Vagina (tissue), 2 donors: ENCODE data around the gene RIN3. TPM values are rescaled to one million over a fixed set of nuclear protein-coding genes. Genes with fewer than 3 reads are reported as not detected.

Source experiments
- DNase-seq, 2 donors: peaks; one replicate each; pipeline ENCODE4 v3.0.0-alpha.2; 2017; ENCODE audit errors: extremely low spot score in 2 of 2
- H3K27ac ChIP-seq: fragments of 200-600 bp; sonication (generic); one replicate; pipeline ENCODE4 v1.5.1; 2019
- H3K27me3 ChIP-seq: fragments of 200-600 bp; sonication (generic); one replicate; pipeline ENCODE4 v1.5.1; 2019
- H3K36me3 ChIP-seq, 2 donors: fragments of 200-600 bp; sonication (generic); one replicate each; pipeline ENCODE4 v1.5.1; 2017 to 2019
- H3K4me1 ChIP-seq: fragments of 200-600 bp; sonication (generic); one replicate; pipeline ENCODE4 v1.5.1; 2019
- H3K4me3 ChIP-seq, 2 donors: fragments of 200-600 bp; sonication (generic); 1 replicate in 1 of 2; 2 replicates in 1 of 2; pipeline ENCODE4 v1.5.1; 2016 to 2019
- H3K9me3 ChIP-seq: fragments of 200-600 bp; sonication (generic); one replicate; pipeline ENCODE4 v1.5.1; 2019
- POLR2A ChIP-seq, 2 donors: fragments of 450-650 bp; IDR thresholded peaks; one replicate each; pipeline ENCODE4 v1.6.1; 2017; ENCODE audit warnings: antibody characterized with exemption in 2 of 2, mild to moderate bottlenecking in 2 of 2, moderate library complexity in 2 of 2
- POLR2AphosphoS5 ChIP-seq, 2 donors: sonication (generic); formaldehyde crosslinking; IDR thresholded peaks; one replicate each; pipeline ENCODE4 v1.9.0; 2017; ENCODE audit warnings: antibody characterized with exemption in 2 of 2, mild to moderate bottlenecking in 2 of 2, low read depth in 1 of 2; ENCODE audit not compliant: insufficient read depth in 1 of 2
- intact Hi-C: fragments of 100-400 bp; cut with DNase I; formaldehyde crosslinking; loops from one replicate; pipeline ENCODE4 v1.15.1; 2023
- total RNA-seq: library from RNA; depleted of rRNA; stranded (reverse); fragments of >200 nt; gene quantifications from one replicate; pipeline ENCODE4 v1.2.3, GENCODE V29; 2016
- TF ChIP-seq, protein P1 (sequence below), 3 experiments: fragments of 450-650 bp in 2 of 3; fragments of 200-600 bp in 1 of 3; sonication (generic) in 1 of 3; IDR thresholded peaks; one replicate each; pipeline ENCODE4 v1.5.1; 2017 to 2019; ENCODE audit warnings: antibody characterized with exemption in 3 of 3, mild to moderate bottlenecking in 2 of 3, moderate library complexity in 2 of 3

RIN3 gene
- total RNA-seq, 1 donor from 2014 or later: 22.6 TPM

DNA sequence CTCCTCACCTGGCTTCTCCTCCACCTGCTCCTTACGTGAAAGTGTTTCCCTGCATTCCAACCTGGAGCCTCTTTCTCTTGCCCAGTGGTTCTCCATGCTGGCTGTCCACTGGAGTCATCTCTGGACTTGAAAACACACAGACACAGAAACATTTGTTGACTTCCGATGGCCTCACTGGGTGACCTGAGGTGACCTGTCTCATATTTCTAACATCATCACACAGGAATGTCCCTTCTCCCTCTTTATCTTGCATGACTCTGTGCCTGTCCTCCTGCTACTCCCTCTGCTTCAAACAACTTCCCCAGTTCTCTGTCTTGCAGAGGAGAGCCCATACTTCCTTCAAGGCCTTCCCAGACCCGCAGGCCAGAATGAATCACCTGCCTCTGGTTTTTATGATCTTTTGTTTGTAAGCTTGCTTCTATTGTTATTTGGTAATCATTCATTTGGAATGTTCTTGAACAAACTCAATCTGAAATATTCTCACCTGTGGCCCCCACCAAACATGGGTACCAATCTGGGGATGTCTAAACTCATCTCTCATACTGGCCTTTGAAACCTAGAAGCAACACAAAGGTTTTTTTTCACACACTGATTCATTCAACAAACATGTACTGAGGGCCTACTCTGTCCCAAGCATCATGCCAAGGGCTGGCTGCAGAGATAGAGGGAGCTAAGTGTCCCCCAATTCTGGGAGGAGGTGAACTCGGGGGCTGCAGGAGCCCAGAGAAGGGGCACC is 9.7 kb upstream of the RIN3 start:
- Histone ChIP-seq H3K36me3 (no peaks in the 10 kb centered on the region), H3K4me1 (peaks cover 8% of the 10 kb centered on the region), H3K9me3 (no peaks in the 10 kb centered on the region), H3K27me3 (no peaks in the 10 kb centered on the region), H3K4me3 (no peak overlapping the region), H3K27ac (no peak overlapping the region)
- no peak for TF ChIP-seq POLR2AphosphoS5 (IDR thresholded peaks at IDR 0.05; ENCODE audit: insufficient read depth in 1 of 2, low read depth in 1 of 2)
- DNase-seq: no peak
- intact Hi-C loops: no loop called here

DNA sequence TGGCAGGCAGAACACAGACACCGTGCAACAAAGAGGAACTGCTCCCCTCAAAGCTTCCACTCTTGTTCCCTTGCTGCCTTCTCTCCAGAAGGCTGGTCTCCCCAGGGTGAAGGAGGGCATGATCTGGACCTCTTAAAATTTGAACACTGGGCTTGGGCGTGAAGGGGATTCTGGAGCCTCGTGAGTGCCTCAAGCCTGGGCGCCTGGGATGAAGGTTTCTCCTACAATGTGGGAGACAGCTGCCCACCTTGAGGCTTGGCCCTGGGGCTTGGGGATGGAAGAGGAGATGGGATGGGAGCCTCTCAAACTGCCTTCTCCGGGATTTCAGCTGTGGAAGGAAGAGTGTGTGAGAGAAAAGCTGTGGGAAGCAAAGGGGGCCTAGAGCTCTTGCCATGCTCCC is 7.8 kb upstream of the RIN3 start:
- intact Hi-C loops: no loop called here
- no peak overlapping the region for H3K4me3 ChIP-seq

DNA sequence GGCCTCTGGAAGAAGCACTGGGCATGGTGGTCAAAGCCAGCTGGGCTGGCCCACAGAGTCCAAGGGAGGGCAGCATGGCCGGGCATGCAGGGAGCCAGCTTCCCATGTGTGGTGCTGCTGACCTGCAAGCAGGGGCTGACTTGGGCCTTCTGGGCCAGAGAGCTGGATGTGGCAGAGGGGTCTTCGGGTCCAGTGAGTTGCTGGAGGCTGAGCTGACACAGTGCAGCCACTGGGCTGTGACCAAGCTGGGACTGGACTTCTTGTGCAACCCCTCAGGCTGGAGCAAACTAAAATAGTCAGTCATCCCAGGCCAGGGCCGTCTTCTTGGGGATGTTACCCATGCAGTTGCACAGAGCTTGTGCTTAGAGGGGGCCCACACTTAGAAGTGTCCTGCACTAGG is 7.3 kb upstream of the RIN3 start:
- DNase-seq: no peak
- intact Hi-C loops: no loop called here

More for the DNA sequence above, 7.8 kb upstream of the RIN3 start:
- H3K36me3 ChIP-seq: no peaks in the 10 kb centered on the region
- H3K9me3 ChIP-seq: no peaks in the 10 kb centered on the region
- H3K4me1 ChIP-seq: no peaks in the 10 kb centered on the region
- TF ChIP-seq POLR2AphosphoS5 (IDR thresholded peaks at IDR 0.05; ENCODE audit: insufficient read depth in 1 of 2, low read depth in 1 of 2): no peak
- TF ChIP-seq POLR2A (IDR thresholded peaks at IDR 0.05): no peak
- TF ChIP-seq, protein P1, sequence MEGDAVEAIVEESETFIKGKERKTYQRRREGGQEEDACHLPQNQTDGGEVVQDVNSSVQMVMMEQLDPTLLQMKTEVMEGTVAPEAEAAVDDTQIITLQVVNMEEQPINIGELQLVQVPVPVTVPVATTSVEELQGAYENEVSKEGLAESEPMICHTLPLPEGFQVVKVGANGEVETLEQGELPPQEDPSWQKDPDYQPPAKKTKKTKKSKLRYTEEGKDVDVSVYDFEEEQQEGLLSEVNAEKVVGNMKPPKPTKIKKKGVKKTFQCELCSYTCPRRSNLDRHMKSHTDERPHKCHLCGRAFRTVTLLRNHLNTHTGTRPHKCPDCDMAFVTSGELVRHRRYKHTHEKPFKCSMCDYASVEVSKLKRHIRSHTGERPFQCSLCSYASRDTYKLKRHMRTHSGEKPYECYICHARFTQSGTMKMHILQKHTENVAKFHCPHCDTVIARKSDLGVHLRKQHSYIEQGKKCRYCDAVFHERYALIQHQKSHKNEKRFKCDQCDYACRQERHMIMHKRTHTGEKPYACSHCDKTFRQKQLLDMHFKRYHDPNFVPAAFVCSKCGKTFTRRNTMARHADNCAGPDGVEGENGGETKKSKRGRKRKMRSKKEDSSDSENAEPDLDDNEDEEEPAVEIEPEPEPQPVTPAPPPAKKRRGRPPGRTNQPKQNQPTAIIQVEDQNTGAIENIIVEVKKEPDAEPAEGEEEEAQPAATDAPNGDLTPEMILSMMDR (IDR thresholded peaks at IDR 0.05): no peak
- H3K27ac ChIP-seq: no peak overlapping the region
- no peaks in the 10 kb centered on the region for H3K27me3 ChIP-seq
- no peak for DNase-seq

DNA sequence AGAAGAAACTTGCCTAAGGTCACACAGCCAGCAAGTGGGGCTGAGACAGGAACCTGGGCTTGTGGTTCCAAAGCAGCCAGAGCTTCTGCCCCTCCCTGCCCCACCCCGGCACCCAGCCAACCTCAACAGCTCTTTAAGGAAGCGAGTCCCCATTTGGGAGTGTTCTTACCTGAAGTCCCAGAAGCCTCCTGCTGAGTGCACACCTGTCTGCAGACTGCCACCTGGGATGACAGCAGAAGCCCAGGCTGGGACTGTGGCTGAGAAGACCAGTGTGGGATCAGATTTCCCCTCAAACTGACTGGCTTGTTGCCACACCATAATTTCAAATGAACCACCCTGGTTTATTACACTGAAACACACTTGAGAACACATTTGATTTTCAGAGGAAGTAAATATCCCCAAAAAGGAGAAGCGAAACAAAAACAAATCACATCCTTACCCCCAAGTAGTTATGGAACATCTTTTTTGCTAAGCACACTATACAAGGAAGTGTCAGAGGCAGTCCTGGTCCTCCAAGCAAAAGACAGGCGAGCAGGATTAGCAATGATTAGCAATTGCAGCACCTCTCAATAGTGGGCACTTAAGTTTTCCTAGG is 6.3 kb upstream of the RIN3 start:
- intact Hi-C loops: no loop called here
- H3K9me3 ChIP-seq: no peaks in the 10 kb centered on the region
- no peaks in the 10 kb centered on the region for H3K36me3 ChIP-seq
- TF ChIP-seq, protein P1 (IDR thresholded peaks at IDR 0.05): no peak
- TF ChIP-seq POLR2AphosphoS5 (IDR thresholded peaks at IDR 0.05; ENCODE audit: insufficient read depth in 1 of 2, low read depth in 1 of 2): no peak
- TF ChIP-seq POLR2A (IDR thresholded peaks at IDR 0.05): no peak
- H3K27ac ChIP-seq: no peak overlapping the region
- no peaks in the 10 kb centered on the region for H3K27me3 ChIP-seq
- DNase-seq: no peak
- H3K4me3 ChIP-seq: no peak overlapping the region
- H3K4me1 ChIP-seq: no peaks in the 10 kb centered on the region

More for the DNA sequence above, 7.3 kb upstream of the RIN3 start:
- no peak for TF ChIP-seq POLR2A (IDR thresholded peaks at IDR 0.05)
- TF ChIP-seq, protein P1 (IDR thresholded peaks at IDR 0.05): no peak
- no peak for TF ChIP-seq POLR2AphosphoS5 (IDR thresholded peaks at IDR 0.05; ENCODE audit: insufficient read depth in 1 of 2, low read depth in 1 of 2)
- Histone ChIP-seq H3K4me3 (no peak overlapping the region), H3K4me1 (no peaks in the 10 kb centered on the region), H3K36me3 (no peaks in the 10 kb centered on the region), H3K27ac (no peak overlapping the region), H3K9me3 (no peaks in the 10 kb centered on the region), H3K27me3 (no peaks in the 10 kb centered on the region)

DNA sequence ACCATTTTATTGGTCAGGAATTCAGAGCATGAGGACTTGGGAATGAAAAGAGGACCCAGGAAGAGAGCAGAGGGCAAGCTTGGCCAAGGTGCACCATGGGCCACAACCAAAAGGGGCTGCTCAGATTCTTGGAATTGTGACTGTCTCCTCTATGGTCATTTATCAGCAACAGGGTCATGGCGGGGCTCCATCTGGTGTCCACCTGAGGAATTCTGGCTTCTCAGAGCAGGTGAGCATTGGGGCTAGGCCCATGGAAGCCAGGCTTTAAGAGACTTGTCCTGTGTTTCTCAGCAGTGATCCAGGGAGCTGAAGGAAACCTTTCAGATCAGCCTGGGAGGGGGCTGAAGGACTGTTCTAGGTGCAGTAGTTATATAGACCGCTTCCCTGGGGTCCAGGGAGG is 2.6 kb upstream of the RIN3 start:
- H3K4me3 ChIP-seq: no peak overlapping the region
- TF ChIP-seq POLR2A (IDR thresholded peaks at IDR 0.05): no peak
- TF ChIP-seq, protein P1 (IDR thresholded peaks at IDR 0.05): no peak
- no peak for TF ChIP-seq POLR2AphosphoS5 (IDR thresholded peaks at IDR 0.05; ENCODE audit: insufficient read depth in 1 of 2, low read depth in 1 of 2)
- no peak overlapping the region for H3K27ac ChIP-seq
- intact Hi-C loops: no loop called here
- no peaks in the 10 kb centered on the region for H3K27me3 ChIP-seq
- H3K9me3 ChIP-seq: no peaks in the 10 kb centered on the region
- no peaks in the 10 kb centered on the region for H3K36me3 ChIP-seq
- DNase-seq: no peak
- H3K4me1 ChIP-seq: peaks cover 27% of the 10 kb centered on the region
